Measurements from ENCODE around the gene COQ8A. TPM values are rescaled to one million over a fixed set of nuclear protein-coding genes. Genes with fewer than 3 reads are reported as not detected.

The COQ8A gene
- total and polyA plus RNA-seq, 10 of the 15 experiments (the other 5 are each of a cell fraction or from before 2014, with no cell fraction given) = 0.72 to 24.8 (median 12.1) TPM

- TF ChIP-seq RB1 (IDR thresholded peaks at IDR 0.05; ENCODE audit: borderline replicate concordance) = no peak
- no peak for TF ChIP-seq ZBTB11 (CRISPR knock-in tag; IDR thresholded peaks at IDR 0.05)
- peak; percentile 17; the same call in 1 of the 2 replicates for TF ChIP-seq BACH1 (IDR thresholded peaks at IDR 0.05; ENCODE audit: borderline replicate concordance)
- peak; percentile 85 for TF ChIP-seq ATF2 (IDR thresholded peaks at IDR 0.05; ENCODE audit: low read length)
- no peak for TF ChIP-seq MAX (IDR thresholded peaks at IDR 0.05; ENCODE audit: low read depth, low read length)
- peak; percentile 39 for TF ChIP-seq SP1 (IDR thresholded peaks at IDR 0.05; ENCODE audit: low read depth, low read length)
- peak; percentile 39; the same call in 1 of the 3 replicates for TF ChIP-seq POU2F2 (IDR thresholded peaks at IDR 0.05; ENCODE audit: borderline replicate concordance, low read depth, low read length)
- TF ChIP-seq HCFC1 (IDR thresholded peaks at IDR 0.05; ENCODE audit: low read length) = no peak
- TF ChIP-seq EGR1 (IDR thresholded peaks at IDR 0.05; ENCODE audit: borderline replicate concordance in 1 of 2, low read depth in 2 of 2, low read length in 2 of 2) = no peak
- TF ChIP-seq POLR2A (IDR thresholded peaks at IDR 0.05; ENCODE audit: low read depth, low read length) = no peak
- TF ChIP-seq USF2 (IDR thresholded peaks at IDR 0.05; ENCODE audit: borderline replicate concordance, low read depth, low read length) = no peak
- no peak for TF ChIP-seq STAT1 (conservative IDR thresholded peaks at IDR 0.05)
- TF ChIP-seq GABPA (IDR thresholded peaks at IDR 0.05; ENCODE audit: low read depth) = peak; percentile 63; the same call in 1 of the 2 replicates
- TF ChIP-seq CHD4 (IDR thresholded peaks at IDR 0.05) = no peak
- TF ChIP-seq NFYB (IDR thresholded peaks at IDR 0.05; ENCODE audit: insufficient read depth, low read depth, low read length) = no peak
- TF ChIP-seq IKZF1 (conservative IDR thresholded peaks at IDR 0.05) = peak; percentile 59
- TF ChIP-seq TCF12 (IDR thresholded peaks at IDR 0.05; ENCODE audit: low read depth, low read length) = no peak
- no peak for TF ChIP-seq HSF1 (IDR thresholded peaks at IDR 0.05; ENCODE audit: low read depth, low read length)
- peak; percentile 88 for TF ChIP-seq IRF4 (IDR thresholded peaks at IDR 0.05; ENCODE audit: low read depth, low read length)
- TF ChIP-seq DPF2 (IDR thresholded peaks at IDR 0.05) = peak; percentile 55
- TF ChIP-seq USF1 (IDR thresholded peaks at IDR 0.05; ENCODE audit: borderline replicate concordance, extremely low read length, insufficient read depth, low read depth, low read length) = no peak
Observed at GRCh38 chr1:226995365-226996332, 55.6 kb downstream of the COQ8A start (continued).

Data from GM12878 (cell line).